CD4-positive, alpha-beta T cell treated with Interferon gamma for 1 hour (primary cell): ENCODE data around the gene TMSB4X.
"Not testable (repeated sequence)": the region's sequence is repeated elsewhere in the genome, so short reads cannot be mapped to it uniquely, and the experiment has no call there.

Source experiments
- DNase-seq: peaks from one replicate; pipeline ENCODE4 v3.0.0-alpha.2; 2020

The TMSB4X gene

GRCh38 chrX:12976819-12977732 lies 2.2 kb downstream of the TMSB4X start:
- DNase-seq, result not testable (repeated sequence)

GRCh38 chrX:12977761-12978204 lies 2.9 kb downstream of the TMSB4X start:
- no peak for DNase-seq

GRCh38 chrX:12978205-12979025 lies 3.5 kb downstream of the TMSB4X start:
- DNase-seq, result peak; percentile 84

GRCh38 chrX:12979026-12979607 lies 4.2 kb downstream of the TMSB4X start:
- DNase-seq, result no peak

GRCh38 chrX:12979616-12980015 lies 4.7 kb downstream of the TMSB4X start:
- DNase-seq, result no peak

GRCh38 chrX:12980039-12980438 lies 5.1 kb downstream of the TMSB4X start:
- not testable (repeated sequence) for DNase-seq

DNA sequence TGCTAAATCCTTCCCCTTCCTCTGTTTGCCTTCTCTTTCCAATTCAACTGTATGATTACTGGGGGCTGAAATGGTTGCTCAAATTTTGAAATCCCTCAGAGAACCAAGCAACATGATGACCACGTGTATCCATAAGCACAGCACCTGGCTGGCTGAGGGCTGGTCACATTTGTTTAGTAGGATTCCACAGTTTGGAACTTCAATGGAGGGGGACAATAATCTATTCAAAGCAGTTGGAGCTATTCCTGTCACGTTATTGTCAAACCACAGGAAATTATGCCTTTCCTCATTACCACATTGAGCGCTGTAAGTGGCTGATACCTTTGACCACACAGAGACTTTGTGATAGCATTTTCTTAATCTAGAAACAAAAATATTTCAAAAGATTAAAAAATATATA lies 7.0 kb downstream of the TMSB4X start:
- DNase-seq, result no peak

GRCh38 chrX:12984603-12985319 lies 9.9 kb downstream of the TMSB4X start:
- DNase-seq, result peak; percentile 53

GRCh38 chrX:12985331-12985730 lies 10.4 kb downstream of the TMSB4X start:
- no peak for DNase-seq

- DNase-seq, result no peak
These were observed 11.4 kb downstream of the TMSB4X start for GRCh38 chrX:12986164-12986779.

- DNase-seq, result no peak
These were observed 12.0 kb downstream of the TMSB4X start for GRCh38 chrX:12986886-12987285.

DNA sequence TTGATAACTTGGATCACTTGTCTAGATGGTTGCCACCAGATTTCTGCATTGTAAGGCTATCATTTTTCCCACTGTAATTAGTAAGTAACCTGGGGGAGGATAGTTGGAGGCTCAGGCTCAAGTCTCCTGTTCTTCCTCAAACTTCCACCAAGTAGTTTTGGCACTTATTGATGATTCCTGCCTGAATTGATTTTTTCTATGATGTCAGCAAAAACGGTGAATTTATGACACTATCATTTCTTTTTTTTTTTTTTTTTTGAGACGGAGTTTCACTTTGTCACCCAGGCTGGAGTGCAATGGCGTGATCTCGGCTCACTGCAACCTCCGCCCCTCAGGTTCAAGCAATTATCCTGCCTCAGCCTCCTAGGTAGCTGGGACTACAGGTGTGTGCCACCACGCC lies 12.4 kb downstream of the TMSB4X start:
- no peak for DNase-seq

DNA sequence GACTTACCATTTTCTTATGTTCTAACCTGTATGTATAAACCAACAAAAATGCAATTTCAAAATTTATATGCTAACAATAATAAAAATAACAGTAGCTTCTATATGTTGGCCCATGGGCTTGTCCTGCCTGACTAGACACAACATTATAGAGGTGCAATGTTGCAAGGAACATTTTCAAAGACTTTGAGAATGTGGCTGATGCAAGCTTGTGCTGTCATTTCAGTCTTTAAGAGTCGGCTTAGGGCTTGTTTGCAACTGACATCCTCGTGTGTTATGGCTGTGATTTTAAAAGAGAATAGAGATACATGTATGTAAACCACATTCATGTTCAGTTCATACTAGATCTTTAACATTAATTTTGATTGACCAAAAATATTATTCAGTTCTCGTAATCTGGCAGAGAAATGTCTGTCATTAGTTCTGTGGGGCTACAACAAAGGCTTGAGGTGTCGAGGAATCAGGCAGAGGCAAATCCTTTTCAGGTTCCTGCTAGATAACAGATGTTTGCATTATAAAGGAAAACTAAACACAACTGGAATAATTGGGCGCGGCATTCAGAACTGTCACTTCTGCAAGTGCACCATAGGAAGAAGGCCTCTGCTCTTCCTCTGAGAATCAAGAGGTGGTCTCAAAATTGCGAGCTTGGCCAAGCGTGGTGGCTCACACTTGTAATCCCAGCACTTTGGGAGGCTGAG lies 13.1 kb downstream of the TMSB4X start:
- DNase-seq, result no peak

GRCh38 chrX:12988797-12989196 lies 13.9 kb downstream of the TMSB4X start:
- no peak for DNase-seq

DNA sequence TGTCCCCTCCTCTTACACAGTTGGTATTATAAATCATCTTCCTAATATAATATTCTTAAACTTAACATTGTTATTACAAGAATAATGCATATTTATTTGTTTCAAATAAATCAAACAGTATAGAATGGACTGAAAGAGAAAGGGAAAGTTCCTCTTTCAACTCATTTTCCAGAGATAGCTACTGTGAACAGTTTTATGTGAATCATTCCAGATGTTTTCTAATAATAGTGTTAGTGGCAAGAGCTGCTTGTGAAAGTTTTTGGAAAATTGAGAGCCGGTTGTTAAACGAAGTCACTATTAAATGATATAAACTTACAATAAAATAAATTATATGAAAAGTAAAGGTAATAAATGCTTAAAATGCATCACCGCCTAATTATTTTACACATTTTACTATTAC lies 14.6 kb downstream of the TMSB4X start:
- DNase-seq, result no peak

DNA sequence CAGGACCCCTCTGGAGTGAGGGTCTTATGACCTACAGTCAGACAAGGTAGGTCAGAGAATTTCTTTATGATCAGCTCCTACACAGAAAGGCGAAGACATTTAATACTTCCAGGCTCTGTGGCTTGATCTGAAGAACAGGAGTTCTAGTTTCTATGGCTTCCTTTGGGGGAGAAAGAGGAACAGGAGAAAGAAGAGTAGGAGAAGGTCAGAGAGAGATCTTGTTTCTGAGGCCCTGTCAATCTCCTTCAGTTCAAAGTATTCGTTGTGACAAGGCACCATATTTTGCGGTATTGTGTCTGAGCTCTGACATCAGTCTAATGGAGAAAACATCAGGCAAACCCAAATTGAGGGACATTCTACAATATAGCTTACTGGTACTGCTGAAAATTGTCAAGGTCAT lies 16.7 kb downstream of the TMSB4X start:
- DNase-seq, result no peak

- DNase-seq, result no peak
These were observed 17.7 kb downstream of the TMSB4X start for GRCh38 chrX:12992544-12993118.

DNA sequence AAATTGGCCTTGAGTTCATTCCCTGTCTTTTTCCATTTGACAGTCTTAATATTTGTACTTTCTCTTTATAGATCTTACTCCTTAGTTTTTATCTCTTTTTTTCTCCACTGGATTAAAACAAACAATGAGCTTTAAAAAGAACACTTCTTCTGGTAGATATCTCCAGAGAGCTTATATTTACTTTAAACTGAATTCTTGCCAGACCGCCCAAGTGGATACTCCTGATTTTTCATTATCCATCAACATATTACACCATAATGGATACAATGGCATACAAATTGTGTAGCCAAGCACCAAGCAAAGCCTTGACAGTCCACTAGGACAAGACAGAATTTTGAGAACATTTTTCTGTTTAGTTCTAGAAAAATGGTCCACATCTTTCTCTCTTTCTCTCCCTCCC lies 18.9 kb downstream of the TMSB4X start:
- DNase-seq, result no peak

DNA sequence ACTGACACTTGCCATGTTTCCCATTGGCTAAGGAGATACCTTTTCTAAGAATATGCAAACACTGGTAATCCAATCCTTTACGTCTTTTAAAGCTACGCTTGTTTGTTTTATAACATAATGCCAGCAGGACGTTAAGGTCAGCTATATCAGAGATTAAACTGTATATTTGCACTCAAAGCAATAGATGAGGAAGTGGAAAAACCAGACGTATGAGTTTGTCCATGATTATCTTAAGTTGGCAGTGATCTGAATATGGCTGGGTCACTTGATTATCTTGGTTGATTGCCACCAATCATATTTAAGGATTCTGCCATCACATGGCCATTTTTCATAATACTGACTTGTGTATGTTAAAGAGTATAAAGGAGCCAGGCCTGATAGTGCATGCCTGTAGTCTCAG lies 19.4 kb downstream of the TMSB4X start:
- no peak for DNase-seq

DNA sequence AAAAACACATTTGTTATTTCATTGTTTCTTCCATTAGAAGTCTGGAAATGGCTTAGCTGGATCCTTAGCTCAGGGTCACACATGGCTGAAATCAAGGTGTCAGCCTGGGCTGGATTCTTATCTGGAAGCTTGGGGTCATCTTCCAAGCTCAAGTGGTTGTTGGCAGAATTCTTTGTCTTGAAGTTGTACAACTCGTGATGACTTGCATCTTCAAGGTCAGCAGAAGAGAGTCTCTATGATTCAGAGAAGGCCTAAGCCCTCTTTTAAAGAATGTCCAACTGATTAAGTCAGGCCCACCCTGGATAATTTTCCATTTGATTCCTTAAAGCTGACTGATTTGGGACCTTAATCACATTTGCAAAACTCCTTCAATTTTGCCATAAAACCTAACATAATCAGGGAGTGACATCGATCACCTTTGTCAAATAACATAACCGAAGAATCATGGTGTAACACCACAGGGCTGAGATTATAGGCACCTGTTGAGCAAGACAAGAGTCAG lies 22.1 kb downstream of the TMSB4X start:
- no peak for DNase-seq
